ENCODE measurements around the gene RREB1. TPM values are rescaled to one million over a fixed set of nuclear protein-coding genes. Genes with fewer than 3 reads are reported as not detected.

The RREB1 gene
- total RNA-seq, 1 donor from 2014 or later: 41.8 TPM

GRCh38 chr6:7074870-7075269, 32.9 kb upstream of the RREB1 start:
- H3K4me1 ChIP-seq (ENCODE audit: insufficient read depth, low read length): no peaks in the 10 kb centered on the region
- Mint-ChIP-seq H3K27ac (ENCODE audit: unreplicated experiment) (no peak overlapping the region), H3K9me3 (ENCODE audit: unreplicated experiment) (no peaks in the 10 kb centered on the region), H3K4me3 (ENCODE audit: unreplicated experiment) (no peak overlapping the region), H3K36me3 (ENCODE audit: low read depth, unreplicated experiment) (no peaks in the 10 kb centered on the region), H3K27me3 (ENCODE audit: low read depth, unreplicated experiment) (no peaks in the 10 kb centered on the region), H3K4me1 (ENCODE audit: low read depth, unreplicated experiment) (no peaks in the 10 kb centered on the region)
- H3K27ac ChIP-seq (ENCODE audit: low read depth, low read length): no peak overlapping the region
- no peak for DNase-seq (ENCODE audit: low read depth)
- no peaks in the 10 kb centered on the region for H3K79me2 ChIP-seq (ENCODE audit: insufficient read depth, low read length)
- FAIRE-seq: no peak
- no peaks in the 10 kb centered on the region for H3K36me3 ChIP-seq (ENCODE audit: insufficient read depth, low read length)
- H3K27me3 ChIP-seq (ENCODE audit: insufficient read depth, low read length): no peaks in the 10 kb centered on the region
- H3K4me3 ChIP-seq (ENCODE audit: insufficient read depth, low read depth, low read length): no peak overlapping the region
- no peak for TF ChIP-seq EZH2 (IDR thresholded peaks at IDR 0.05; ENCODE audit: insufficient read depth, low read length)
- TF ChIP-seq CTCF (IDR thresholded peaks at IDR 0.05; ENCODE audit: insufficient read depth, low read depth, low read length): no peak
- H4K20me1 ChIP-seq (ENCODE audit: insufficient read depth, low read length): no peaks in the 10 kb centered on the region
- H3K9ac ChIP-seq (ENCODE audit: low read length): no peak overlapping the region
- no peak overlapping the region for H3K4me2 ChIP-seq (ENCODE audit: low read length)
- no peaks in the 10 kb centered on the region for H3K9me3 ChIP-seq (ENCODE audit: insufficient read depth, low read depth, low read length)
- H2AFZ ChIP-seq (ENCODE audit: low read depth, low read length): no peak overlapping the region

GRCh38 chr6:7075341-7076000, 32.3 kb upstream of the RREB1 start:
- H2AFZ ChIP-seq (ENCODE audit: low read depth, low read length): no peak overlapping the region
- H4K20me1 ChIP-seq (ENCODE audit: insufficient read depth, low read length): no peaks in the 10 kb centered on the region
- H3K27ac Mint-ChIP-seq (ENCODE audit: unreplicated experiment): no peak overlapping the region
- no peak overlapping the region for H3K27ac ChIP-seq (ENCODE audit: low read depth, low read length)
- FAIRE-seq (no peak), DNase-seq (ENCODE audit: low read depth) (no peak)
- H3K9me3 ChIP-seq (ENCODE audit: insufficient read depth, low read depth, low read length): no peaks in the 10 kb centered on the region
- no peaks in the 10 kb centered on the region for H3K9me3 Mint-ChIP-seq (ENCODE audit: unreplicated experiment)
- H3K4me3 Mint-ChIP-seq (ENCODE audit: unreplicated experiment): no peak overlapping the region
- no peaks in the 10 kb centered on the region for H3K36me3 Mint-ChIP-seq (ENCODE audit: low read depth, unreplicated experiment)
- no peak overlapping the region for H3K4me2 ChIP-seq (ENCODE audit: low read length)
- no peaks in the 10 kb centered on the region for H3K27me3 Mint-ChIP-seq (ENCODE audit: low read depth, unreplicated experiment)
- H3K9ac ChIP-seq (ENCODE audit: low read length): no peak overlapping the region
- no peaks in the 10 kb centered on the region for H3K4me1 ChIP-seq (ENCODE audit: insufficient read depth, low read length)
- H3K79me2 ChIP-seq (ENCODE audit: insufficient read depth, low read length): no peaks in the 10 kb centered on the region
- H3K4me1 Mint-ChIP-seq (ENCODE audit: low read depth, unreplicated experiment): no peaks in the 10 kb centered on the region
- H3K27me3 ChIP-seq (ENCODE audit: insufficient read depth, low read length): no peaks in the 10 kb centered on the region
- no peak for TF ChIP-seq CTCF (IDR thresholded peaks at IDR 0.05; ENCODE audit: insufficient read depth, low read depth, low read length)
- no peak for TF ChIP-seq EZH2 (IDR thresholded peaks at IDR 0.05; ENCODE audit: insufficient read depth, low read length)
- H3K4me3 ChIP-seq (ENCODE audit: insufficient read depth, low read depth, low read length): no peak overlapping the region
- no peaks in the 10 kb centered on the region for H3K36me3 ChIP-seq (ENCODE audit: insufficient read depth, low read length)

- no peaks in the 10 kb centered on the region for H3K4me1 ChIP-seq (ENCODE audit: insufficient read depth, low read length)
- FAIRE-seq: no peak
- H2AFZ ChIP-seq (ENCODE audit: low read depth, low read length): no peak overlapping the region
- H3K9ac ChIP-seq (ENCODE audit: low read length): no peak overlapping the region
- H3K36me3 ChIP-seq (ENCODE audit: insufficient read depth, low read length): no peaks in the 10 kb centered on the region
- Mint-ChIP-seq H3K4me1 (ENCODE audit: low read depth, unreplicated experiment) (no peaks in the 10 kb centered on the region), H3K4me3 (ENCODE audit: unreplicated experiment) (no peak overlapping the region), H3K27ac (ENCODE audit: unreplicated experiment) (no peak overlapping the region), H3K9me3 (ENCODE audit: unreplicated experiment) (no peaks in the 10 kb centered on the region), H3K36me3 (ENCODE audit: low read depth, unreplicated experiment) (no peaks in the 10 kb centered on the region), H3K27me3 (ENCODE audit: low read depth, unreplicated experiment) (no peaks in the 10 kb centered on the region)
- no peaks in the 10 kb centered on the region for H4K20me1 ChIP-seq (ENCODE audit: insufficient read depth, low read length)
- H3K4me3 ChIP-seq (ENCODE audit: insufficient read depth, low read depth, low read length): no peak overlapping the region
- H3K9me3 ChIP-seq (ENCODE audit: insufficient read depth, low read depth, low read length): no peaks in the 10 kb centered on the region
- DNase-seq (ENCODE audit: low read depth): no peak
- no peak overlapping the region for H3K4me2 ChIP-seq (ENCODE audit: low read length)
- H3K27ac ChIP-seq (ENCODE audit: low read depth, low read length): no peak overlapping the region
- TF ChIP-seq CTCF (IDR thresholded peaks at IDR 0.05; ENCODE audit: insufficient read depth, low read depth, low read length): no peak
- no peak for TF ChIP-seq EZH2 (IDR thresholded peaks at IDR 0.05; ENCODE audit: insufficient read depth, low read length)
- no peaks in the 10 kb centered on the region for H3K79me2 ChIP-seq (ENCODE audit: insufficient read depth, low read length)
- H3K27me3 ChIP-seq (ENCODE audit: insufficient read depth, low read length): no peaks in the 10 kb centered on the region
Measured at GRCh38 chr6:7077856-7078255, 29.9 kb upstream of the RREB1 start.
